Thyroid gland (tissue), 4 donors: ENCODE data around the gene IL17RC. TPM values are rescaled to one million over a fixed set of nuclear protein-coding genes. Genes with fewer than 3 reads are reported as not detected.
"Not testable (repeated sequence)": the region's sequence is repeated elsewhere in the genome, so short reads cannot be mapped to it uniquely, and the experiment has no call there.

Experiments
- DNase-seq, 2 donors: peaks; one replicate each; pipeline ENCODE4 v3.0.0-alpha.2; 2019
- H3K27ac ChIP-seq, 3 donors: fragments of 200-600 bp; sonication (generic); 1 replicate in 2 of 3; 2 replicates in 1 of 3; pipeline ENCODE4 v1.5.1; 2016 to 2019; ENCODE audit warnings: mild to moderate bottlenecking in 1 of 3, moderate library complexity in 1 of 3
- H3K27me3 ChIP-seq: fragments of 200-600 bp; sonication (generic); one replicate; pipeline ENCODE4 v1.5.1; 2019
- H3K36me3 ChIP-seq, 2 donors: fragments of 200-600 bp; sonication (generic); one replicate each; pipeline ENCODE4 v1.5.1; 2016 to 2019
- H3K4me1 ChIP-seq, 2 donors: fragments of 200-600 bp; sonication (generic); one replicate each; pipeline ENCODE4 v1.5.1; 2017 to 2019
- H3K4me3 ChIP-seq, 3 donors: fragments of 200-600 bp; sonication (generic); replicated peaks in 1 of 3; 1 replicate in 2 of 3; 2 replicates in 1 of 3; pipeline ENCODE4 v1.5.1; 2016; ENCODE audit warnings: mild to moderate bottlenecking in 1 of 3
- H3K9me3 ChIP-seq: fragments of 200-600 bp; sonication (generic); one replicate; pipeline ENCODE4 v1.5.1; 2017
- CTCF ChIP-seq, 6 experiments: fragments of 200-600 bp in 3 of 6; fragments of 450-650 bp in 3 of 6; sonication (generic) in 3 of 6; IDR thresholded peaks; one replicate each; pipeline ENCODE4 v1.5.1; 2016 to 2019; ENCODE audit warnings: antibody characterized with exemption in 6 of 6, mild to moderate bottlenecking in 2 of 6, inconsistent platforms in 1 of 6, moderate library complexity in 1 of 6
- POLR2A ChIP-seq, 2 donors: fragments of 450-650 bp; IDR thresholded peaks; one replicate each; pipeline ENCODE4 v1.6.1; 2017; ENCODE audit warnings: antibody characterized with exemption in 2 of 2, mild to moderate bottlenecking in 2 of 2, moderate library complexity in 1 of 2
- WGBS, 2 donors: methylation state at CpG; one replicate each; pipeline ENCODE4 v1.1.5; 2017; 5-methylcytosine and 5-hydroxymethylcytosine counted together
- intact Hi-C: fragments of 100-400 bp; cut with DNase I; formaldehyde crosslinking; loops from one replicate; pipeline ENCODE4 v1.15.1; 2023
- total RNA-seq, 4 donors: library from RNA; depleted of rRNA; stranded (reverse); fragments of >200 nt; gene quantifications; one replicate each; pipeline ENCODE4 v1.2.3, GENCODE V29; 2016

IL17RC gene
- total RNA-seq, 4 donors from 2014 or later, result 64.2 to 70.2 (median 68.0) TPM

DNA sequence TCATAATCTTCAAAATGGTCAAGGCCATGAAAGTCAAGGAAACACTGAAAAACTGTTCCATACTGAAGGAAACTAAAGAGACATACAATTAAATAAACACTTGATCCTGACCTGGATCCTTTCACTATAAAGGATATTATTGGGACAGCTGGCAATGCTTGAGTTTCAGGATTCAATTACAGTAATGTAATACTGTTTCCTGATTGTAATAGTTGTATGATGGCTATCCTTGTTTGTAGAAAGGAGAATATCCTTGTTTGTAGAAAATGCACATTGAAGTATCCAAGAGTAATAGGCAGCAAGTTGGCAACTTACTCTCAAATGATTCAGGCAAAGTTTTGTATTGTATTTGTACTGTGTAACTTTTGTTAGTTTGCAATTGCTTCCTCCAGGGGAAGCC, 41.5 kb upstream of the IL17RC start:
- DNase-seq, result no peak
- H3K4me1 ChIP-seq, result no peaks in the 10 kb centered on the region
- TF ChIP-seq POLR2A (IDR thresholded peaks at IDR 0.05) (no peak), CTCF (IDR thresholded peaks at IDR 0.05) (no peak)
- no peaks in the 10 kb centered on the region for H3K36me3 ChIP-seq
- H3K9me3 ChIP-seq, result no peaks in the 10 kb centered on the region
- no peaks in the 10 kb centered on the region for H3K27me3 ChIP-seq
- H3K27ac ChIP-seq, result no peak overlapping the region
- H3K4me3 ChIP-seq, result no peak overlapping the region
- intact Hi-C loops, result no loop called here

DNA sequence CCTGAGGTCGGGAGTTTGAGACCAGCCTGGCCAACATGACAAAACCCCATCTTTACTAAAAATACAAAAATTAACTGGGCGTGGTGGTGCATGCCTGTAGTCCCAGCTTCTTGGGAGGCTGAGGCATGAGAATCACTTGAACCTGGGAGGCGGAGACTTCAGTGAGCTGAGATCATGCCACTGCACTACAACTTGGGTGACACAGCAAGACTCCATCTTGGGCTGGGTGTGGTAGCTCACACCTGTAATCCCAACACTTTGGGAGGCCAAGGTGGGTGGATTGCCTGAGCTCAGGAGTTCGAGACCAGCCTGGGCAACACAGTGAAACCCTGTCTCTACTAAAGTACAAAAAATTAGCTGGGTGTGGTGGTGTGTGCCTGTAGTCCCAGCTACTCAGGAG, 40.6 kb upstream of the IL17RC start:
- intact Hi-C loops, result not testable (repeated sequence)
- WGBS, 2 donors, result 93 to 100% methylated on average over 3 to 4 of the region's 4 CpGs

DNA sequence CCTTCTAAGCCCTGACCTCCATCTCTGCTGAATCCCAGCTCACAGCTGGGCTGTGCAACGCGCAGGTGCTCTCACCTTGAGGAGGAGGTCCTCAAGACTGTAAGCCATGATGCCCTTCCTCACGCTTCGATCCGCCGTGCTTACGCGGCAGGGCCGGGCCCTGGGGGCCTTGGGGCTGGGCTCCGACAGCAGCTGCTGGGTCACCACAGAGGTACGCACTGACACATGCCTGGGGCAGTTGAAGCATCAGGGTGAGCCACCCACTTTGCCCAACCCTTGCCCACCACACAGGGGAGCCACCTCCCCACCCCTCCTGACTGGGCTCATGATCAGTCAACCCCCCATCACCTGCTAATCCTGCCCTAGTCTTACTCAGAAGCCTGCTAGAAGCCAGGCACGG, 39.9 kb upstream of the IL17RC start:
- WGBS, 2 donors, result 89 to 98% methylated on average over 8 to 12 of the region's 12 CpGs
- DNase-seq, result no peak
- no peak for TF ChIP-seq CTCF (IDR thresholded peaks at IDR 0.05)
- TF ChIP-seq POLR2A (IDR thresholded peaks at IDR 0.05), result no peak
- Histone ChIP-seq H3K4me1 (no peaks in the 10 kb centered on the region), H3K36me3 (no peaks in the 10 kb centered on the region), H3K4me3 (no peak overlapping the region), H3K9me3 (no peaks in the 10 kb centered on the region), H3K27ac (no peak overlapping the region), H3K27me3 (no peaks in the 10 kb centered on the region)
- intact Hi-C loops, result no loop called here

More for the DNA sequence above, 40.6 kb upstream of the IL17RC start:
- not testable (repeated sequence) for H3K27me3 ChIP-seq, H3K4me3 ChIP-seq, DNase-seq, H3K27ac ChIP-seq, H3K9me3 ChIP-seq, H3K4me1 ChIP-seq, H3K36me3 ChIP-seq

DNA sequence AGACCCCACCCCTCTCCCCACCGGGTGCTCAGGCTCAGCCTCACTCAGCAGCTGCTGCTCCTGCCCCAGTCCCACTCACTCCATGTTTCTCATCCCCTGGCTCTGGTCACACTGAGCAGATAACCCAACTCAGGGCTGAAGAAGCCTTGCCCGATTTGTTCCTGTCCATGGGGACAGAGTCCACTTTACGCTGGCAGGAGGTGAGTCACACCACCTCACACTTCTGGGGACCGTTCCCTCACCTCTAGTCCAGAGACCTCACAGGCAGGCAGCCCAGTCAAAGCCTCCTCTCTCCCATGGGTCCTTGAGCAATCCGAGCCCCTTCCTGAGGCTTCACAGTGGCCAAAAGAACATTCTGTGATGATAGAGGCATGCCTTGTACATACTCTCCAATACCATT, 38.2 kb upstream of the IL17RC start:
- no peak for TF ChIP-seq CTCF (IDR thresholded peaks at IDR 0.05)
- no peak for TF ChIP-seq POLR2A (IDR thresholded peaks at IDR 0.05)
- Histone ChIP-seq H3K36me3 (no peaks in the 10 kb centered on the region), H3K4me3 (no peak overlapping the region)

DNA sequence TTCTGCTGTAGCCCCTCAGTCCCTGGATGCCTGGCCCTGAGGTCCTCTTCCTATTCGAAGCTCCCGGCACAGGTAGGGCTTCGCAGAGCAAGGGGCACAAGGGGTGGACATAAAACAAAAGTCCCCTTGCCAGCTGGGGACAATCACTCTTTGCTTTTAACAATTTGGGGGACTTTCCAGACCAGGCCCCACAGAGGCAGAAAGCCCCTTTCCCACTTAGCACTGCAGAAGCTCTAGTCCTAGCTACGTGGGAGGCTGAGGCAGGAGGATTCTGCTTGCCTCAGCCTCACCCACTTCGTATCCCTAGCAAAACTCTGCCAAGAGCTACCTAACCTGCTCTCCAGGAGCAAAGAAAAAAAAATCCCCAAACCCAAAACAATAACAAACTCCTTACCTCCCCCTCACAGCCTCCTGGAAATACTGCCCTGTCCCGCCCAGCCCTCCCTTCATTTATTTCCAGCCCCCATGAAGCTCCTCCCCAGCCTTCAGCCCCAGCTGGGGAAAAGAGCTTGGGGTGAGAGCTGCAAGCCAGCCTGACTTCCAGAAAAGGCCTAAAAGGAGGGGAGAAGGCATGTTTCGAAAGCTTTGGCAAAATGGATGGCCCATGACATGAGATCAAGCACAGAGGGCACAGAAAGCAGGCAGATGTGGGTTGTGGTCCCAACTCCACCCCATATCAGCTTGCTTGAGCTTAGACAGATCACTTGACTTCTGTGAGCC, 36.9 kb upstream of the IL17RC start, which contains the start of gene CIDEC:
TSS of gene CIDEC (minus strand) at position 424 of the 720 bp plus-strand sequence. CDS start 1,767 bp downstream, outside the sequence.
- intact Hi-C loops, result no loop called here
- H3K4me3 ChIP-seq, result no peak within 1 kb of the TSS
- H3K9me3 ChIP-seq, result no peaks in the 10 kb centered on the region
- TF ChIP-seq POLR2A (IDR thresholded peaks at IDR 0.05), result no peak
- TF ChIP-seq CTCF (IDR thresholded peaks at IDR 0.05), result no peak
- no peak within 1 kb of the TSS for H3K27ac ChIP-seq
- WGBS, 2 donors, result 84 to 86% methylated on average over 7 of the region's 7 CpGs
- DNase-seq, result no peak
- H3K36me3 ChIP-seq, result no peaks in the 10 kb centered on the region
- no peaks in the 10 kb centered on the region for H3K27me3 ChIP-seq
- no peaks in the 10 kb centered on the region for H3K4me1 ChIP-seq

More for the DNA sequence above, 38.2 kb upstream of the IL17RC start:
- intact Hi-C loops, result no loop called here
- H3K4me1 ChIP-seq, result no peaks in the 10 kb centered on the region
- WGBS, 2 donors, result 69 to 76% methylated on average over 5 of the region's 5 CpGs
- DNase-seq, result no peak
- no peak overlapping the region for H3K27ac ChIP-seq
- no peaks in the 10 kb centered on the region for H3K9me3 ChIP-seq
- no peaks in the 10 kb centered on the region for H3K27me3 ChIP-seq
